ENCODE measurements around the gene CSTB.

The CSTB gene

DNA sequence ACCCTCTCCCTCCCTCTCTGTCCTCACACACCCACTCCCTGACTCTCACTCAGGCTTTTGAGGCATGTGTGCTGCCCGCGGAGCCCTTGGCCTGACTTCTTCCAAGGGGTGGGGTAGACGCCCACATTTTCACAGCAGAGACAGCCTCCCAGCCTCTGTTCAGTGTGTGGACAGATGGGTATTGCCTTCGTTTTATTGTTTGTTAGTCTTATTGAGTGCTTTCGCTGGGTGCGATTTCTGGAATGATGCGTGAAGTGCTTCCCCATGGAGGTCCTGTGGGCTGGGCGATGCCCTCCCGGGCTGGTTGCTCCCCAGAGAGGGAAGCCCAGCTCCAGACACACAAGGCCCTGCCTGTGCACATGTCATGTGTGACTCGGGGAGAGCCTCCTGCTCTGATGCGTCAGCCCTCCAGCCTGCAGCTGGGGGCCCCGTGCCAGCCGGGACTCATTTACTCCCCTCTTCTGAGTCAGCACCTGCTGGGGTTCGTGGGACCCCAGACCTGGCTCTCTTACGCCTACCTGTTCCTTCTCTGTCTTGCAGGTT lies 42.5 kb downstream of the CSTB start:
- no peak for DNase-seq (ENCODE audit: low read depth in 1 of 2, low spot score in 1 of 2)

DNA sequence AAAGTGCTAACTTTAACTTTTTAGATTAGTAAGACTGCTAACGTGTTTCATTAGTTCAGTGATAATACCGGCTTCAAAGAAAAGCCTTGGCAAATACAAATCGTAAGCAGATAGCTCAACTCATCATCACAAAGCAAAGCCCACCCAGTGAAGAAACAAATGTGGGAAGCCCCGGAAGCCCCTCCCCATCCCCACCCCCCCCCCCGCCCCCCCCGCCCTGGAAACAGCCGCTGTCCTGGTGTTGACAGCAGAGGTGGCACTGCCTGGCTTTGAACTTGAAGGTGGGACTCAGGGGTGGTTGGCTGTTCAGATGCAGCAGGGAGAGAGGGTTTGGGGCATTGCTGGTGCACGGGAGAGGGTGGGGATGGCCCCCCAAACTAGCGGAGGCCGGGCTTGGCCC lies 43.0 kb downstream of the CSTB start:
- no peak for DNase-seq (ENCODE audit: low read depth in 1 of 2, low spot score in 1 of 2)

GRCh38 chr21:43731891-43732711 lies 44.0 kb downstream of the CSTB start:
- DNase-seq (ENCODE audit: low read depth in 1 of 2, low spot score in 1 of 2), result no peak

- no peak for DNase-seq (ENCODE audit: low read depth in 1 of 2, low spot score in 1 of 2)
Measured at GRCh38 chr21:43731476-43731875, 44.6 kb downstream of the CSTB start.

- DNase-seq (ENCODE audit: low read depth in 1 of 2, low spot score in 1 of 2), result peak; percentile 43 to 64
Measured at GRCh38 chr21:43728467-43729390, 47.4 kb downstream of the CSTB start.

DNA sequence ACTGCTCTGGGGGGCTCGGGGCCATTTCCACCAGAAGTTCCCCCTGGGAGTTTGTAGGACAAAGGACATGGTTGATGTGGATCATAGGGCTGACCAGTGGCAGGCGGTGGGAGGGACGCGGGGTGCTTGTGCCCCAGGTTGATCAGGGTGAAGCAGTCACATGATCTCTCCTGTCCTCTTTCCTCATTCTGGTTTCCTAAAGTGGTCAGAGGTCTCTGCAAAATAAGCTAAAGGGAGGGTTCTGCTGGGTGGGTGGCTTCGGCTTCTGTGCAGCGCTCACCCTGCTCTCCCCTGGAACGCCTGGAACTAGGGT lies 48.0 kb downstream of the CSTB start:
- DNase-seq (ENCODE audit: low read depth in 1 of 2, low spot score in 1 of 2), result no peak

DNA sequence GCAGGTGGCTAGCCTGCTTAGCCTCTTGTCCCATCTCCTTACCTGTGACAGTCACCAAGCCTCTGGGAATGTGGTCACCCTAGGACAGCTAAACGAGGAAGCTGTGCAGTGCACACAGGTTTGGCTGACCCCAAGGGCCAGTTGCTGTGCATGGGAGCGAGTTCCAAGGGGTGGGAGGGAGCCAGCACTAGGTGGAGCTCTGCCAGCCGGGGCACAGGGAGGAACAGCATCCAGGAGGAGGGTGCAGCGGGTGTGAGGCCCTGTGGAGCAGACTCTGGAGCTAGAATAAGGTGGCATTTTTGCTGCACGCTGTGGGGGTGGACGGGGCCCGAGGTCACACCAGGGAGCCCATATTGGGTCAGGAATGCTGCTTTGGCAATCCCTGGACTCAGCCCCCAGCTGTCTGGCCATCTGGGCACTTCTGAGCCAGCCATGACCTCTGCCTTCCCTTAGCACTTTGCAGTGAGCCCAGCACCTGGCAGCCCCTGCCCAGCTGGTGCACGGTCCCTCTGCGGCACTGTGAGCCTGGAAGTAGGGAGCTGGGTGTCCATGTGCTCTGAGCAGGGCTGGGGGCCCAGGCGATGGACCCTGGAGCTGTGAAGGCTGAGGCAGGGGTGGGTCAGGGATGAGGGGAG lies 48.5 kb downstream of the CSTB start:
- DNase-seq (ENCODE audit: low read depth in 1 of 2, low spot score in 1 of 2), result no peak

GRCh38 chr21:43726686-43727518 lies 49.2 kb downstream of the CSTB start:
- DNase-seq (ENCODE audit: low read depth in 1 of 2, low spot score in 1 of 2), result no peak
